Endothelial cell of umbilical vein (primary cell): ENCODE measurements around the gene PIKFYVE.

Source experiments
- CTCF ChIP-seq, 2 donors: IDR thresholded peaks; 1 replicate in 1 of 2; 2 replicates in 1 of 2; pipeline ENCODE4 v1.5.1; 2011; ENCODE audit warnings: low read length in 2 of 2, mild to moderate bottlenecking in 2 of 2, moderate library complexity in 2 of 2, control low read depth in 1 of 2, inconsistent platforms in 1 of 2, low read depth in 1 of 2; ENCODE audit not compliant: insufficient read depth in 1 of 2; ENCODE audit errors: extremely low read depth in 1 of 2
- GATA2 ChIP-seq: IDR thresholded peaks from 2 replicates; pipeline ENCODE4 v1.7.0; 2011; ENCODE audit warnings: low read depth, mild to moderate bottlenecking, moderate library complexity, mixed read lengths, low read length; ENCODE audit not compliant: insufficient read length, insufficient read depth
- JUN ChIP-seq: IDR thresholded peaks from 2 replicates; pipeline ENCODE4 v1.6.1; 2011; ENCODE audit warnings: borderline replicate concordance, low read depth; ENCODE audit not compliant: insufficient read length, insufficient read depth
- MYC ChIP-seq: IDR thresholded peaks from one replicate; pipeline ENCODE4 v1.6.1; 2011; ENCODE audit warnings: mild to moderate bottlenecking, low read depth, low read length
- POLR2A ChIP-seq: IDR thresholded peaks from 2 replicates; pipeline ENCODE4 v1.6.1; 2012; ENCODE audit warnings: low read depth, mild to moderate bottlenecking, control low read depth, low read length
- POLR2AphosphoS5 ChIP-seq: IDR thresholded peaks from 2 replicates; pipeline ENCODE4 v1.6.1; 2012; ENCODE audit warnings: low read depth, mild to moderate bottlenecking, control low read depth, low read length, moderate library complexity; ENCODE audit not compliant: insufficient read depth

GRCh38 chr2:208359632-208359986, 93.6 kb downstream of the PIKFYVE start:
- no peak for TF ChIP-seq CTCF (IDR thresholded peaks at IDR 0.05; ENCODE audit: extremely low read depth in 1 of 2, insufficient read depth in 1 of 2, low read depth in 1 of 2, low read length in 2 of 2)
- no peak for TF ChIP-seq POLR2AphosphoS5
- TF ChIP-seq JUN, result no peak
- TF ChIP-seq MYC, result no peak
- no peak for TF ChIP-seq POLR2A
- TF ChIP-seq GATA2, result no peak
